AG04449 (cell line): ENCODE measurements around the gene OSBP2.

ENCODE experiments used
- CTCF ChIA-PET: fragments of 350-600 bp; formaldehyde crosslinking; extraction: SDS; loops from one replicate; lab custom pipeline; 2021; ENCODE audit warnings: antibody characterized with exemption; lab: Yijun Ruan, JAX
- POLR2A ChIA-PET: fragments of 400-600, 350-600 bp; formaldehyde crosslinking; extraction: SDS; loops from one replicate; lab custom pipeline; 2020; ENCODE audit warnings: antibody characterized with exemption, inconsistent platforms; lab: Yijun Ruan, JAX
- DNase-seq: peaks from one replicate; pipeline ENCODE4 v3.0.0-alpha.2; 2010; ENCODE audit warnings: low read depth, low spot score
- H3K4me3 ChIP-seq: 2 replicates; pipeline ENCODE4 v1.5.1; 2011; ENCODE audit warnings: low read depth, mild to moderate bottlenecking, control low read depth, low read length
- CTCF ChIP-seq: IDR thresholded peaks from one replicate; pipeline ENCODE4 v1.5.1; 2011; ENCODE audit warnings: mild to moderate bottlenecking, moderate library complexity, low read length, control low read depth, inconsistent platforms; ENCODE audit not compliant: insufficient read depth; ENCODE audit errors: missing control alignments

OSBP2 gene

GRCh38 chr22:30860176-30861105 lies 165.8 kb downstream of the OSBP2 start:
- ChIA-PET CTCF (interaction anchor here (0.6 to 1.4 kb wide), 2 partner anchors 30 to 219 kb away, joined by 3 to 7 read pairs; no protein-coding TSS in a partner anchor), POLR2A (no interaction called here)
- no peak for TF ChIP-seq CTCF
- no peak for DNase-seq
- no peak overlapping the region for H3K4me3 ChIP-seq

- H3K4me3 ChIP-seq: no peak overlapping the region
- POLR2A ChIA-PET: no interaction called here
- CTCF ChIA-PET: interaction anchor here (0.6 to 1.4 kb wide), 2 partner anchors 29 to 220 kb away, joined by 3 to 7 read pairs; no protein-coding TSS in a partner anchor
- no peak for DNase-seq
- TF ChIP-seq CTCF: no peak
Observed at GRCh38 chr22:30861131-30861530, 166.5 kb downstream of the OSBP2 start.

GRCh38 chr22:30861688-30862552 lies 167.2 kb downstream of the OSBP2 start:
- ChIA-PET CTCF (interaction anchor here (1.4 kb wide), 1 partner anchor 28 kb away, joined by 7 read pairs; no protein-coding TSS in a partner anchor), POLR2A (no interaction called here)

GRCh38 chr22:30863081-30863833 lies 168.6 kb downstream of the OSBP2 start:
- H3K4me3 ChIP-seq: no peak overlapping the region
- POLR2A ChIA-PET: interaction anchor here (0.7 kb wide), 1 partner anchor 22 kb away, joined by 3 read pairs; no protein-coding TSS in a partner anchor
- DNase-seq: no peak
- CTCF ChIA-PET: interaction anchor here (0.9 kb wide), 1 partner anchor 26 kb away, joined by 3 read pairs; no protein-coding TSS in a partner anchor
- no peak for TF ChIP-seq CTCF

More at GRCh38 chr22:30861688-30862552, 167.2 kb downstream of the OSBP2 start:
- DNase-seq: no peak
- no peak for TF ChIP-seq CTCF
- H3K4me3 ChIP-seq: no peak overlapping the region

GRCh38 chr22:30864441-30865420 lies 170.1 kb downstream of the OSBP2 start:
- CTCF ChIA-PET: no interaction called here
- DNase-seq: no peak
- no peak for TF ChIP-seq CTCF
- POLR2A ChIA-PET: no interaction called here
- H3K4me3 ChIP-seq: no peak overlapping the region
